Erythroblast (primary cell): ENCODE measurements around the gene PDCD5.

Experiments used
- GATA1 ChIP-seq: IDR thresholded peaks from 2 replicates; pipeline ENCODE4 v1.6.1; 2011; ENCODE audit warnings: low read depth, mild to moderate bottlenecking, control low read depth, low read length, moderate library complexity
- POLR2A ChIP-seq: IDR thresholded peaks from 2 replicates; pipeline ENCODE4 v1.6.1; 2011; ENCODE audit warnings: mild to moderate bottlenecking, low read length

DNA sequence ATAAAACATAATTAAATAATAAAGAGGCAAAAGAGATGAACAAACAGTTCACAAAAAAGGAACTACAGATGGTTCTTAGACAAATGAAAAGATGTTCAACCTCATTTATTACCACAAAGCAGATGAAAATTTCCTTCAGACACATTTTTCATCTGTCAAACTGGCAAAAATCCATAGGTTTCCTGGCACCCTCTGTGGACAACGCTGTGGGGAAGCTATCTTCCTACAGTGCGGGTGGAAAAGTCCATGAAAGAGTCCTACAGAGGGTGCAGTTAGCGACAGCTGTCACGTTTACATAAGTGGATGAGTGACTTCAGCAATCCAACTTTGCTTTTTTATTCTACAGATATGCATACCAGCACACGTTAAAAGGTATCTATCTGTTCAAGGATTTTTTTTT lies 30.3 kb upstream of the PDCD5 start:
- TF ChIP-seq POLR2A, result no peak
- no peak for TF ChIP-seq GATA1
